VCaP (cell line): ENCODE data around the gene ATP5PD.
"Not testable (repeated sequence)": the region's sequence is repeated elsewhere in the genome, so short reads cannot be mapped to it uniquely, and the experiment has no call there.

ENCODE experiments used
- H3K27ac ChIP-seq: fragments of 450-650 bp; 2 replicates; pipeline ENCODE4 v1.5.1; 2017
- CTCF ChIP-seq: fragments of 450-650 bp; conservative IDR thresholded peaks from 2 replicates; pipeline ENCODE4 v1.5.1; 2017; ENCODE audit warnings: mild to moderate bottlenecking, moderate library complexity

ATP5PD gene

DNA sequence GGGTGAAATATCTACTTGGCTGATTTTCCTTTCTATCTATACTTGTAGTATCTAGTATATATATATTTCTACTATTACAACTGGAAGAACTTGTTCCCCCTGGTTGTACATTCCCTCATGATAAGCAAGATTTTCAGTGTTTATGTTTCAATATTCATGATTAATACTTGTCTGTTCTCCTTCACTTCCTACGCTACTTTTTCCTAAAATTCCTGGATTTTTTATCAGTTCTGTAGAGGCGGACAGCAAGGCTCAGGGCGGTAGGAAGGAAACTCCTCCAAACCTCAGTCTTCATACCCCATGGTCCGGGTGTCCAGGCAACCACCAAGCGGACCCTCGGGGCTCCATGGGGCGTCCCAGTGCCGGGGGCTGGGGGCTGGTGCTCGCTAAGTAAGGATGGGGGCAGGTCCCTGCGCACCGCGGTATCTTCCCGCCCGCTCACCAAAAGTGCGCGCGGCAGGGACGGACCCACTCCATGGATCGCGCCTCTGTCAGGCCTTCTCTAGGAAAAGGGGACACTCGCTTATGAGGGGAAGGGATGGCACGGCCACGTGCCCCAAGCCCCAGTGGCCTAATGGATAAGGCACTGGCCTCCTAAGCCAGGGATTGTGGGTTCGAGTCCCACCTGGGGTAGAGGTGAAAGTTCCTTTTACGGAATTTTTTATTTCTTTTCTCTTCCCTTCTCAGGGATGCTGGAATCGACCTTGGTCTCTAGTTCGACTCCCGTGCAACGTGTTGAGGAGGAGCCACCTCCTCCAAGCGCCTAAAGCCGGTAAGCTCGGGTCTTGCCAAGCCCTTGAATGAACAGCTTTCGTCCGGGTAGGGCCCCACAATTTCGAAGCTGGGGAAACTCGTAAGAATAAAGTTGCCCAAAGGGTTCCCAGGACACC, 13.2 kb downstream of the ATP5PD start:
- H3K27ac ChIP-seq: peak overlapping the region; percentile 13; the same call in 1 of the 2 replicates
- no peak for TF ChIP-seq CTCF

DNA sequence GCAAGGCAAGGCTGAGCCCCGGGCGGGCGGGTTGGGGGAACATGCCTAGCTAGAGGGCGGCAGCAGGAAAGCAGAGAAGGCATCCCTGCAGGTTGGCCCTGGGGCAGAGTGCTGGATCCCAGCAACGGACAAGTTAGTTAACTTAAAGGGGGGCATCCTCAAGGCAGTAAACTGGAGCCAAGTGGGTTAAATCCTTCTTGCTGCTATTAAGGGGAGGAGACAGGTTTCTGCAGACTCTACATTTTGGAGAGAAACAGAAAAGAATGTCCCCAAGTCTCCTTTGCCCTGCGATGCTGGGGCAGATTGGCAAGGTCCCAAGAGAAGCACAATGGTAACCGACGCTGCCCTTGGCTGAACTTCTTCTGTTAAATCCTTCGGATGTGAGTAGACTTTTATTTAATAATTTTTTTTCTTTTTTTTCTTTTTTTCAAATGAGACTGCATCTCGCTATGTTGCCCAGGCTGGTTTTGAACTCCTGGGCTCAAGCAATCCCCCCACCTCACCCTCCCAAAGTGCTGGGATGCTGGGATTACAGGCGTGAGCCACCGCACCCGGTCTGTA, 14.0 kb downstream of the ATP5PD start:
- no peak for TF ChIP-seq CTCF
- no peak overlapping the region for H3K27ac ChIP-seq

DNA sequence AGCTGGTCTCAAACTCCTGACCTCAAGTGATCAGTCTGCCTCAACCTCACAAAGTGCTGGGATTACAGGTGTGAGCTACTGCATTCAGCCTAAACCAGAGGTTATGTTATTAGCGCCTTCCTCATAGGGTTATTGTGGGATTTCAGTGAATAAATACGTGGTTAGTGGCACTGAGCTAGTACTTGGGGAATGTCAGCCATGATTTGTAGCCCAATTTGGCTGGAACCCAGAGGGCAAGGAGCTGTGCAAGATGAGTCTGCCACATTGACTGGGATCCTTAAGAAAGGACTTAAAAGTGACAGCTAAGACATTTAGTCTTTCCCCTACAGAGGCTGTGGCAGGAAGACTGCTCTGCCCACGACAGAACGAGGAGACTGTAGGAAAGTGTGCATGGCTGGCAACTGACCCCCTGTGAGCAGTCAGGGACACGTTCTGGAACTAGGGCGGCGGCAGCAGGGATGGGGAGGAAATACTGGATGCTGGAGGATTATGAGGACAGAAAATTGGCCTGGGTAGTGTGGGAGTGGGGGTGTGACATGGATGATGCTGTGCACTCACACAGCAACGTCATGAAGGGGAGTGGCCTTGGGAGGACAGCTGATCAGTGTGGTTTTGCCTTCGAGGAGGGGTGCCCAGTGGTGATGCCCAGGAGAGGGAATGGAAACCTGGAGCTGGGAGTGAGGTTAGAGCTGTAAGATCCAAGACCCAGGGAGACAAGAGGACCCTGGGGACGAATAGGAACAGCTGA, 14.6 kb downstream of the ATP5PD start:
- no peak overlapping the region for H3K27ac ChIP-seq

GRCh38 chr17:75030161-75030560, 16.6 kb downstream of the ATP5PD start:
- H3K27ac ChIP-seq: no peak overlapping the region
- no peak for TF ChIP-seq CTCF

More for the DNA sequence above, 14.6 kb downstream of the ATP5PD start:
- no peak for TF ChIP-seq CTCF

DNA sequence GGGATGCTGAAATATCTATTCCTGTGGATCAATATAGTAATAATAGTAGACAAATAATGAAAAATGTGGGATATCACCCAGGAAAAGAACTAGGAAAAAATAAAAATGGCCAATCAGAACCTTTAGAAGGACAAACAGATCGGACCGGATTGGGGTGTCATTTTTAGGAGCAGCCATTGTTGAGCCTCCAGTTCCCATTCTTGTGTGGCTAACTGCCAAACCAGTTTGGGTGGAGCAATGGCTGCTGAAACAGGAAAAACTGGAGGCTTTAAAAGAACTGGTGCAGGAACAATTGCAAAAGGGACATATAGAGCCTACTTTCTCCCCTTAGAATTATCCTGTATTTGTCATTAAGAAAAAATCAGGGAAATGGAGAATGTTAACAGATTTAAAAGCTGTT, 20.1 kb downstream of the ATP5PD start:
- not testable (repeated sequence) for H3K27ac ChIP-seq

- peak overlapping the region; percentile 98 for H3K27ac ChIP-seq
Measured at GRCh38 chr17:75025398-75025734, 21.4 kb downstream of the ATP5PD start.

DNA sequence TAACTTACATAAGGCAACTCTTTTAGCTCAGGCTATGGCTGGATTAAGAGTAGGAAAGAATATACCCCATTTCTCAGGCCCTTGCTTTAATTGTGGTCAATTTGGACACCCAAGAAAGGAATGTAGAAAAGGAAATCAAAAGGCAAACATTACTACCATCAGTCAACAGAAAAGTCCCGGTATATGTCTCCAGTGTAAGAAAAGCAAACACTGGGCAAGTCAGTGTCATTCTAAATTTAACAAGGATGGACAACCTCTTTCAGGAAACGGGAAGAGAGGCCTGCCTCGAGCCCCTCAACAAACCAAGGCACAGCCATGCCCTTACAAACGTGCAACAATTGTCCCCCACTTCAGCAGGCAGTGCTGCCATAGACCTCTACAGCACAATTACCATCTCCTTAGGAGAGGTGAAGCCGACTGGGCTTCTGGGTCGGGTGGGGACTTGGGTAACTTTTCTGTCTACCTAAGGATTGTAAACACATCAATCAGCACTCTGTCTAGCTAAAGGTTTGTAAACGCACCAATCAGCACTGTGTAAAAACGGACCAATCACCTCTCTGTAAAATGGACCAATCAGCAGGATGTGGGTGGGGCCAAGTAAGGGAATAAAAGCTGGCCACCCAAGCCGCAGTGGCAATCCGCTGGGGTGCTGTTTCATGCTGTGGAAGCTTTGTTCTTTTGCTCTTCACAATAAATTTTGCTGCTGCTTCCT, 21.9 kb downstream of the ATP5PD start:
- peak overlapping the region; percentile 98 for H3K27ac ChIP-seq
- no peak for TF ChIP-seq CTCF
